IPS-20b (cell line): Measurements from ENCODE around the gene NFKBIZ.
"Not testable (repeated sequence)": the region's sequence is repeated elsewhere in the genome, so short reads cannot be mapped to it uniquely, and the experiment has no call there.

Experiments
- H3K27ac ChIP-seq: one replicate; pipeline ENCODE4 v1.5.1; 2013; ENCODE audit warnings: low read length
- H3K27me3 ChIP-seq: 2 replicates; pipeline ENCODE4 v1.6.1; 2013; ENCODE audit warnings: mild to moderate bottlenecking, low read length, inconsistent platforms; ENCODE audit not compliant: insufficient read depth
- H3K36me3 ChIP-seq: 2 replicates; pipeline ENCODE4 v1.6.1; 2013; ENCODE audit warnings: low read depth, mild to moderate bottlenecking, inconsistent platforms, low read length, moderate library complexity; ENCODE audit not compliant: insufficient read depth
- H3K4me1 ChIP-seq: 2 replicates; pipeline ENCODE4 v1.6.1; 2013; ENCODE audit warnings: mild to moderate bottlenecking, control low read depth, inconsistent platforms, low read length, moderate library complexity; ENCODE audit not compliant: insufficient read depth
- H3K4me3 ChIP-seq: 2 replicates; pipeline ENCODE4 v1.5.1; 2013; ENCODE audit warnings: mild to moderate bottlenecking, low read length, inconsistent platforms
- H3K9ac ChIP-seq: 2 replicates; pipeline ENCODE4 v1.6.1; 2013; ENCODE audit warnings: low read depth, mild to moderate bottlenecking, inconsistent platforms, low read length, moderate library complexity
- H3K9me3 ChIP-seq: 2 replicates; pipeline ENCODE4 v1.6.1; 2013; ENCODE audit warnings: mild to moderate bottlenecking, low read depth, low read length, inconsistent platforms; ENCODE audit not compliant: insufficient read depth

The NFKBIZ gene

GRCh38 chr3:101867511-101867910 is 18.2 kb downstream of the NFKBIZ start:
- no peaks in the 10 kb centered on the region for H3K4me1 ChIP-seq
- no peaks in the 10 kb centered on the region for H3K9me3 ChIP-seq
- H3K27me3 ChIP-seq: no peaks in the 10 kb centered on the region
- no peak overlapping the region for H3K9ac ChIP-seq
- H3K36me3 ChIP-seq: no peaks in the 10 kb centered on the region
- H3K27ac ChIP-seq: no peak overlapping the region
- no peak overlapping the region for H3K4me3 ChIP-seq

GRCh38 chr3:101867996-101868395 is 18.7 kb downstream of the NFKBIZ start:
- Histone ChIP-seq H3K27me3 (no peaks in the 10 kb centered on the region), H3K27ac (no peak overlapping the region), H3K4me1 (no peaks in the 10 kb centered on the region), H3K36me3 (no peaks in the 10 kb centered on the region), H3K9me3 (no peaks in the 10 kb centered on the region), H3K4me3 (no peak overlapping the region), H3K9ac (no peak overlapping the region)

DNA sequence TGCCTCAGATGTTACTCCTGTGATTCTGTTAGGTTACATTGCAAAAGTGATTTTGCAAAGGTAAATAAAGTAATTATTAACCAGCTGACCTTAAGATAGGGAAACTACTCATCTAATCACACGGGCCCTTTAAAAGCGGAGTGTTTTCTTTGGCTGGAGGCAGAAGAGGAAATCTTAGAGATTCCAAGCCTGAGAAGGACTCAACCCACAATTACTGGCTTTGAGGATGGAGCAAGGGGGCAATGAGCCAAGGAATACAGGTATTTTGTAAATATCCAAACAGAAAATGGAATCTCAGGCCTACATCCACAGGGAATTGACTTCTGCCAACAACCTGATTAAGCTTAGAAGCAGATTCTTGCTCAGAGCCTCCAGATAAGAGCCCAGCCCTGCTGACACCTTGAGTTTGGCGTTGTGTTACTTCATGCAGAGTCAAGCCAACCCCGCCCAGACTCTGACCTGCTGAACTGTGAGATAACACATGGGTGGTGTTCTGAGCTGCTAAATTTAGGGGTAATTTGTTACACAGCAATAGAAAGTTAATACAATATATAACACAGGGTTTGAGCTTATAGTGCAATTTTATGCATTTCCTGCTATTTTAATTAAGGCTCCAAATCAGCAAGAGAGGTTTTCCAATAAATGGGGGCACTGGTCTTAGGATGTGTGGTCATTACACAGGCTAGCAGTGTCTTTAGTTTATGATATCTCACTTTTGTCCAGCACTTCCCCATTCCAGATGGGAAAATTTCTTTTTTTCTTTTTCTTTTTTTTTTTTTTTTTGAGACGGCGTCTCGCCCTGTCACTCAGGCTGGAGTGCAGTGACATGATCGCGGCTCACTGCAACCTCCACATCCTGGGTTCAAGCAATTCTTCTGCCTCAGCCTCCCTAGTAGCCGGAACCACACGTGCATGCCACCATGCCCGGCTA is 19.5 kb downstream of the NFKBIZ start:
- Histone ChIP-seq H3K4me3 (no peak overlapping the region), H3K27me3 (no peaks in the 10 kb centered on the region), H3K9ac (no peak overlapping the region), H3K4me1 (no peaks in the 10 kb centered on the region), H3K9me3 (no peaks in the 10 kb centered on the region), H3K27ac (no peak overlapping the region), H3K36me3 (no peaks in the 10 kb centered on the region)

DNA sequence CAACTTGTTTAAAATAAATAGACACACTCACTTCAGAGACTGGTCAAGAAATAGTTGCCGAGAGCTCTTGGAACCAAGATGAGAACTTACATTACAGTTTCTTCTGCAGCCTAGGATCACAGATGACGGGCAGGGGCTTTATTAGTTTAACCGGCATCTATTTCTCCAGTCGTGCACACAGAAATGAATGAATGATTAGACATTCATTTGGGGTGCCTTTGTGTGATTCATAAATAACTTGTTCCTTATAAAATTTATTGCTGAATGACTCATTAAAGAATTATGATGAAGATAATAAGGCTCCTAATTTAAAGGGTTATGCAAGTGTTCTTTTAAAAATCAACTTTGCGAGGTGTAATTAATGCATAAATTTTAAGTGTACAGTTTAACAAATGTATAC is 20.8 kb downstream of the NFKBIZ start:
- Histone ChIP-seq H3K27me3 (no peaks in the 10 kb centered on the region), H3K4me1 (no peaks in the 10 kb centered on the region), H3K9ac (no peak overlapping the region), H3K27ac (no peak overlapping the region), H3K36me3 (no peaks in the 10 kb centered on the region), H3K9me3 (no peaks in the 10 kb centered on the region), H3K4me3 (no peak overlapping the region)

- H3K9me3 ChIP-seq: no peaks in the 10 kb centered on the region
- H3K4me3 ChIP-seq: no peak overlapping the region
- no peaks in the 10 kb centered on the region for H3K4me1 ChIP-seq
- no peaks in the 10 kb centered on the region for H3K27me3 ChIP-seq
- H3K27ac ChIP-seq: no peak overlapping the region
- H3K9ac ChIP-seq: no peak overlapping the region
- no peaks in the 10 kb centered on the region for H3K36me3 ChIP-seq
These were observed 24.3 kb downstream of the NFKBIZ start for GRCh38 chr3:101873619-101874018.

DNA sequence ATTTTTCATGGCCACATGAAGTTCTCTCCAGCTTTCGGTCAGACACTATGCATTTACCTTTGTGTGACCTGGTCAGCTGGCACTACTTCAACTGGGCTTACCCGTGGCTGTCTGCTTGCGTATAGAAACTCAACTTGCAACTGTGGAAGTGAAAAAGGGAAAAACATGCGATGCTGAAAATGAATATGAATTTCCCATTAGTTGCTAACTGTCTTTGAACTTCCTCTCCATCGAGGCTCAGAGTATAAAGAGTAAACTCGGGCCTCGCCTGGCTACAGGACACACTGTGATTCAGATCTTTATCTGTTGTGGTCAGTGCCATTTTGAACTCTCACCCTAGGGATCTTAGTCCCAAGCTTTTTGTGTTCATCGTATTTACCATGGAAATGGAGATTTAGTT is 26.8 kb downstream of the NFKBIZ start:
- H3K4me1 ChIP-seq: no peaks in the 10 kb centered on the region
- H3K9ac ChIP-seq: no peak overlapping the region

DNA sequence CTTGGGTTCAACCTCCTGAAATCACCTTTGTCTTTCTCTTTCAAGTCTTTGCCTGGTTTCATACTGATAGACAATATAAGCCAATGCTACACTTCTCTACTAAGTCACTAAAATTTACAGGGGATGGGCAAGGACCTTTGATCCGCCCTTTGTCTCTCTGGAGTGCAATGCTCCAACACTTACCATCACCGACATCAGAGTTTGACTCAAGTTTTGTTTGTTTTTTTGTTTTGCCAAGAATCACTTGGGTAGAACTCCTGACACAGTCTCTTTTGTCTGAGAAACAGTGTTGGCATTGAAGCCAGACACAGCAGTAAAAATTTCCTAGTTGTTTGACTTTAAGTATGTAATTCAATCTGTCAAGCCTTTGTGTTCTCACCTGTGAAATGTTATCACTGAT is 29.3 kb downstream of the NFKBIZ start:
- Histone ChIP-seq H3K27ac (no peak overlapping the region), H3K9me3 (no peaks in the 10 kb centered on the region), H3K4me3 (no peak overlapping the region), H3K9ac (no peak overlapping the region), H3K36me3 (no peaks in the 10 kb centered on the region), H3K4me1 (no peaks in the 10 kb centered on the region), H3K27me3 (no peaks in the 10 kb centered on the region)

More for the DNA sequence above, 26.8 kb downstream of the NFKBIZ start:
- no peaks in the 10 kb centered on the region for H3K9me3 ChIP-seq
- H3K27me3 ChIP-seq: no peaks in the 10 kb centered on the region
- H3K4me3 ChIP-seq: no peak overlapping the region
- no peaks in the 10 kb centered on the region for H3K36me3 ChIP-seq
- H3K27ac ChIP-seq: no peak overlapping the region

DNA sequence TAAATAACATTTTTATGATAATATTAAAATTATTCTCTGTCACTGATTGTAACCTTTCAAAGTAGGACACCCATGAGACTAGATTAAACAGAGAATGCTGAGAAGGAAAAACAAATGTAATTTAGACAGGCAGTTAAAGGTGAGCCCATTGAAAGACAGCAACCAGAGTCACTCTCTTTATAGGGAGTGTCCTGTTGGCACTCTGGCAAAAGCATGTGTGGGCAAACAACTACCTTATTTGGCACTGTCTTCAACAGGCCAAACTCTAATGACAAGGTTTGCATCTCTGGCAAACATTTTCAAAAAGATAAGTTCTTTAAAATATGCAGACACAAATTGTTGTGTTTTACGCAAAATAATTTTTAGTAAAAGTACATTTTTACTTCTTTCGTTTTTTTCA is 29.8 kb downstream of the NFKBIZ start:
- Histone ChIP-seq H3K27me3 (no peaks in the 10 kb centered on the region), H3K4me1 (no peaks in the 10 kb centered on the region), H3K9me3 (no peaks in the 10 kb centered on the region), H3K27ac (no peak overlapping the region), H3K36me3 (no peaks in the 10 kb centered on the region), H3K4me3 (no peak overlapping the region), H3K9ac (no peak overlapping the region)

- H3K4me3 ChIP-seq: no peak overlapping the region
- no peak overlapping the region for H3K9ac ChIP-seq
- H3K4me1 ChIP-seq: no peaks in the 10 kb centered on the region
- no peak overlapping the region for H3K27ac ChIP-seq
- H3K36me3 ChIP-seq: no peaks in the 10 kb centered on the region
- H3K27me3 ChIP-seq: no peaks in the 10 kb centered on the region
- no peaks in the 10 kb centered on the region; the same call in 1 of the 2 replicates for H3K9me3 ChIP-seq
These were observed 30.4 kb downstream of the NFKBIZ start for GRCh38 chr3:101879623-101880284.

DNA sequence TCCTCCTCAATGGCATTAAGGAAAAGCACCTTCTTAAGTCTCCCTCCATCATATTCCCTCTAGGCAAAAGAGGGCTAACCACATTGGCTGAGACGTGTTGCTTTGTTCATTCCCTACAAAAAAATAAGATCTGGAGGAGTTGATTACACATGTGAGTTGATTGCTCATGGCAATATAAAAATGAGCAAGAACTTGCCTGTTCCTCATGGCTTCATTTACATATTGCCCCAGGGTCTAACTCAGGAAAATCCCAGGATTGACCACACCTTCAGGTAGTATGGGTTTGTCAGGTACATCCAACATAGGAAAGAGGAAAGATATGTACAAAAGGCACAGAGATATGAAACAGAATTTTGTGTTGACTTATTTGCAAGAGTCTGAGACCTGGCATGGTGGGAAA is 35.5 kb downstream of the NFKBIZ start:
- Histone ChIP-seq H3K9ac (no peak overlapping the region), H3K4me1 (no peaks in the 10 kb centered on the region), H3K27me3 (no peaks in the 10 kb centered on the region), H3K36me3 (no peaks in the 10 kb centered on the region), H3K9me3 (no peaks in the 10 kb centered on the region; the same call in 1 of the 2 replicates), H3K4me3 (no peak overlapping the region), H3K27ac (no peak overlapping the region)

- not testable (repeated sequence) for H3K9me3 ChIP-seq, H3K9ac ChIP-seq, H3K36me3 ChIP-seq, H3K4me1 ChIP-seq, H3K27me3 ChIP-seq, H3K4me3 ChIP-seq, H3K27ac ChIP-seq
These were observed 36.3 kb downstream of the NFKBIZ start for GRCh38 chr3:101885584-101885983.

DNA sequence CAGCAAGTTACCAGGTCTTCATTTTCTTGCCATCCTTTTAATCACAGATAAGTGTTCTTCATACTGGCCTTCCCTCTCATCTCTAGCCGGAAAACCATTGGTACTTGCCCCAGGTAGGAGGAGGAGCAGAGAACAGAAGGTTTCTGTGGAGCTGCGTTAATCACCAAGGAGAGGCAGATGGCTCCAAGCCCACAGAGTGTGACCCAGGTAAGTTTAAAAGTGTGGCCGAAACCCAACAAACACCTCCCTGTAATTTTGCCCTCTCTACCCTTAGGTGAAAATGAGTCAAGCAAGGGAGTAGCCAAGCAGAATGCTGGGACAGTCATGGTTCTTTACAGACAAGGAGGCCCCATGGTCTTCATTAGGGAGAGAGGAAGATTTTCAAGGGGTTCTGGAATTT is 37.3 kb downstream of the NFKBIZ start:
- H3K36me3 ChIP-seq: no peaks in the 10 kb centered on the region

More for the DNA sequence above, 37.3 kb downstream of the NFKBIZ start:
- Histone ChIP-seq H3K4me3 (no peak overlapping the region), H3K27ac (no peak overlapping the region), H3K27me3 (no peaks in the 10 kb centered on the region), H3K9ac (no peak overlapping the region), H3K9me3 (no peaks in the 10 kb centered on the region; the same call in 1 of the 2 replicates), H3K4me1 (no peaks in the 10 kb centered on the region)
